C4-2B (cell line): Measurements from ENCODE around the gene IFNA2.

Source experiments
- CTCF ChIP-seq: fragments of 450-650 bp; conservative IDR thresholded peaks from 2 replicates; pipeline ENCODE4 v1.5.1; 2017; ENCODE audit warnings: mild to moderate bottlenecking
- ZFX ChIP-seq: fragments of 450-650 bp; IDR thresholded peaks from 2 replicates; pipeline ENCODE4 v1.6.1; 2017

DNA sequence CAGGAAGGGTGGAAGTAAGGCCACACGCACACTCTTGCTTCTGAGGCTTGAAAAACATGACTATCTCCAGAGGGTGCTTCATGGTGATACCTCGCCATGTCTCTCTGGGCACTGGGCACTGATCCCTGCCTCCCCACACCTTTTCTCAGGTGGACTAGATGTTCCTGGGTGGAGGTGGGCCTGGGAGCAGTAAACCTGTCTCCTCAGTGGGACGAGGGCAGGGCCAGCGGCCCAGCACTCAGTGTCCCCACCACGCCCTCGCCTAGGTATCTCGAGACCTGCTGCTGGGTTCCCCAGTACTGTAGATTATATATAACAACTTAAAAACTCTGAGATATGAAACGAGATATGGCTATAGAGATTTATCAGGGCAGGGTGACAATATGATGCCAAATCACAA is 22.9 kb downstream of the IFNA2 start:
- TF ChIP-seq CTCF (no peak), ZFX (no peak)
